Activated T-helper 2 cell treated with anti-CD3 and anti-CD28 coated beads, Interferon-gamma antibody, Interleukin-2, Interleukin-4, amounts not matched to agents 10 μg/mL and 5 μg/mL and 100 μg/mL, durations not matched to agents 14 hours and 24 hours and 36 hours (primary cell): ENCODE results near the gene SPHK2. TPM values are rescaled to one million over a fixed set of nuclear protein-coding genes. Genes with fewer than 3 reads are reported as not detected.
A peak's percentile ranks its signal among the peaks of the same experiment; 100 is the strongest.
"Not testable (repeated sequence)": the region's sequence is repeated elsewhere in the genome, so short reads cannot be mapped to it uniquely, and the experiment has no call there.

Source experiments
- DNase-seq: peaks from one replicate; pipeline ENCODE4 v3.0.0; 2021; ENCODE audit warnings: low spot score
- H3K27ac Mint-ChIP-seq: one replicate; pipeline ENCODE4 v1.8.0; 2021; ENCODE audit warnings: mixed read lengths
- H3K27me3 Mint-ChIP-seq: one replicate; pipeline ENCODE4 v1.8.0; 2021; ENCODE audit warnings: low read depth, mixed read lengths
- H3K36me3 Mint-ChIP-seq: one replicate; pipeline ENCODE4 v1.8.0; 2021; ENCODE audit warnings: low read depth, mixed read lengths
- H3K4me1 Mint-ChIP-seq: one replicate; pipeline ENCODE4 v1.8.0; 2021; ENCODE audit warnings: low read depth, mixed read lengths
- H3K4me3 Mint-ChIP-seq: one replicate; pipeline ENCODE4 v1.8.0; 2021; ENCODE audit warnings: low read depth, mild to moderate bottlenecking, moderate library complexity, mixed read lengths
- H3K9me3 Mint-ChIP-seq: one replicate; pipeline ENCODE4 v1.8.0; 2021; ENCODE audit warnings: mixed read lengths
- intact Hi-C: fragments of 100-400 bp; cut with micrococcal nuclease; formaldehyde crosslinking; loops from one replicate; pipeline ENCODE4 v1.15.1; 2023
- total RNA-seq: library from RNA; stranded (reverse); gene quantifications from 2 replicates; pipeline ENCODE4 v1.2.3, GENCODE V29; 2022

Gene SPHK2, protein sequence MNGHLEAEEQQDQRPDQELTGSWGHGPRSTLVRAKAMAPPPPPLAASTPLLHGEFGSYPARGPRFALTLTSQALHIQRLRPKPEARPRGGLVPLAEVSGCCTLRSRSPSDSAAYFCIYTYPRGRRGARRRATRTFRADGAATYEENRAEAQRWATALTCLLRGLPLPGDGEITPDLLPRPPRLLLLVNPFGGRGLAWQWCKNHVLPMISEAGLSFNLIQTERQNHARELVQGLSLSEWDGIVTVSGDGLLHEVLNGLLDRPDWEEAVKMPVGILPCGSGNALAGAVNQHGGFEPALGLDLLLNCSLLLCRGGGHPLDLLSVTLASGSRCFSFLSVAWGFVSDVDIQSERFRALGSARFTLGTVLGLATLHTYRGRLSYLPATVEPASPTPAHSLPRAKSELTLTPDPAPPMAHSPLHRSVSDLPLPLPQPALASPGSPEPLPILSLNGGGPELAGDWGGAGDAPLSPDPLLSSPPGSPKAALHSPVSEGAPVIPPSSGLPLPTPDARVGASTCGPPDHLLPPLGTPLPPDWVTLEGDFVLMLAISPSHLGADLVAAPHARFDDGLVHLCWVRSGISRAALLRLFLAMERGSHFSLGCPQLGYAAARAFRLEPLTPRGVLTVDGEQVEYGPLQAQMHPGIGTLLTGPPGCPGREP
- 34.3 and 35.0 TPM in 2 replicates for total RNA-seq

DNA sequence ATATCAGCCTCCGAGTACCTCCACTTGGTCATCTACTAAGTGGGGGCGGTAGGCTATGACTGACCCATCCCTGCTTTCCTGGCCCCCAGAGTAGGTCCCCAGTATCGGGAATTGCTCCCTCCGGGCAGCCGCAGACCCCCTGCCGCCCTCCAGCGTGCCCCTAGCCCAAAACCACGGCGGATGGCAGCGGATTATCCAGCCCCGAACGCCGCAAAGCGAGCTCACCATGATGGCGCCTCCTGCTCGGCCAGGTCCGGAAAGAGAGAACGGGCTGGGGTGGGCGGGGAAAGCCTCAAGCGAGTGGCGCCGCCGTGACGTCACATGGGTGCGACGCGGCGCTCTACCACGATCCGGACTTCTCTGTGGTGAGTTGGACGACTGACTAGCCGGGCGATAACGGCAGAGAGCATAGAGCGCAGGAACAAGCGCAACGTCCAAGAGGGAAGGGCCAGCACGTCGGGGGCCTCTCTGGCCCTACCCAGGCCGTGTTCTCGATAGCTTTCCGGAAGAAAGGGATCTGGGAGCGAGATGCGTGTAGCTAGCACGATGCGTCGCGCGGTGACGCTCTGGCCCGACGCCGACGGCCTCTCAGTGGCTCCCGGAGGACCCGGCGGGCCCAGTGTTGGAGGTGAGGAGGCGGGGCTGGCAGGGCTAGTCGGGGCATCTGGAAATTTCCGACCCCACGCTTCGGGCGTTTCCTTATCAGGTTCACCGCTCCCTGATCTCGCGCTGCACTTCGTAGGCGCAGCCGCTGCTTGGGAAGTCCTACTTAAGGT is at the start of gene SPHK2, which contains the start of gene RPL18:
TSS of gene SPHK2 (plus strand) at position 591 of the 776 bp plus-strand sequence. CDS start 1,009 bp downstream, outside the sequence.
TSS of gene RPL18 (minus strand) at position 263 of the 776 bp plus-strand sequence. CDS start at position 228, 35 bp downstream.
- H3K4me1 Mint-ChIP-seq = peaks cover 34% of the 10 kb centered on the region

GRCh38 chr19:48569814-48570213 is 49.5 kb upstream of the SPHK2 start:
- H3K4me3 Mint-ChIP-seq = no peak overlapping the region
- H3K9me3 Mint-ChIP-seq = no peaks in the 10 kb centered on the region
- DNase-seq = no peak
- intact Hi-C loops = no loop called here
- H3K4me1 Mint-ChIP-seq = no peaks in the 10 kb centered on the region
- H3K27ac Mint-ChIP-seq = no peak overlapping the region
- H3K27me3 Mint-ChIP-seq = peaks cover 2% of the 10 kb centered on the region
- no peaks in the 10 kb centered on the region for H3K36me3 Mint-ChIP-seq

More for the DNA sequence above, at the start of gene SPHK2, which contains the start of gene RPL18:
- Mint-ChIP-seq H3K4me3 (peak within 1 kb of the TSS; percentile 95), H3K36me3 (peaks cover 64% of the 10 kb centered on the region), H3K9me3 (no peaks in the 10 kb centered on the region), H3K27ac (peak within 1 kb of the TSS; percentile 99), H3K27me3 (no peaks in the 10 kb centered on the region)
- peak; percentile 95 for DNase-seq
- intact Hi-C loops = loop anchor here (1.0 kb wide), 1 partner anchor 18 kb away; the partner anchor contains the start of gene DBP

DNA sequence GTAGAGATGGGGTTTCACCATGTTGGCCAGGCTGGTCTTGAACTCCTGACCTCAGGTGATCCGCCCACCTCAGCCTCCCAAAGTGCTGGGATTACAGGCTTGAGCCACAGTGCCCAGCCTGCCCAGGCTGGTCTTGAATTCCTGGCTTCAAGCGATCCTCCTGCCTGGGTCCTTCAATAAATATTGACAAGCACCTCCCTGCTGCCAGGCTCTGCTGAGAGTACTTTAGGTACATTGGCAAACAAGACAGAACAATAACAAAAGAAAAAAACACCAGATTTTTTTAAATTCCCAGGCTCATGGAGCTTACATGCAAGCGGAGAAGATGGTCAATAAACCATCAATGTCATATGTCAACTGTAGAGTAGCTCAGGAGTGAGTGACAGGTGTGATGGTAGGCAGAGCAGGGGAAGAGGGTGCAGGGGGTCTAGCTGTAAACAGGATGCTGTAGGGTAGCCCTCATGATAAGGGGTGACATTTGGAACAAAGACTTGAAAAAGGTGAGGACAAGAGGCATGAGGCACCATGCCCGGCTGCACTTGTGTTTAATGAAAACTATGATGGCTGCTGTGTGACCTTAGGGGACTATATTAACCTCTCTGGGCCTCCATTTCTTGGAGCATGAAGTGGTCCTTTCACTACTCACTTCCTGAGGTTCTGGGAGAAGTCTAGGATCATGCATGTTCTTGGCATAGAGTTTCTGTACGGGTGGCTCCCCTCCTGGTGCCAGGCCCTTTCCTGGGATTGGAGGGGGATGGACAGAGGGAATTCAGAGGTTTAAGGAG is 47.7 kb upstream of the SPHK2 start:
- no peaks in the 10 kb centered on the region for H3K36me3 Mint-ChIP-seq
- no peaks in the 10 kb centered on the region for H3K9me3 Mint-ChIP-seq
- DNase-seq = no peak
- H3K4me3 Mint-ChIP-seq = no peak overlapping the region
- H3K27ac Mint-ChIP-seq = no peak overlapping the region
- peaks cover 2% of the 10 kb centered on the region for H3K27me3 Mint-ChIP-seq
- intact Hi-C loops = no loop called here
- no peaks in the 10 kb centered on the region for H3K4me1 Mint-ChIP-seq

DNA sequence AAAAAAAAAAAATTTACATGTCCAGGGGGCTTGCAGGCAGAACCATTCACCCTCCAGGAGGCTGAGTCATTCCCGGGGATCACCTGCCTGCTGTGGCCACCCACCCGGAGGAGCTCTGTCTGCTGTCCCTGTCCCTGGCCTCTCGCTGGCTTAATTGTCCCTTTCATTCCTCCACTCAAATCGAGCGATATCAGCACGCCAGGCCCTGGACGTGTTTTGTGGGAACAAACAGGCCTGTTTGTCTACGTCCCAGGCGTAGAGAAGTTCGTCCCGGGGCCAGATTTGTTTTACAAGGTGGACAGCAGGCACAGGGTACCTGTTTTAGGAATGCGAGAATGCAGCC is 46.2 kb upstream of the SPHK2 start:
- no peak overlapping the region for H3K4me3 Mint-ChIP-seq
- H3K9me3 Mint-ChIP-seq = no peaks in the 10 kb centered on the region
- no peaks in the 10 kb centered on the region for H3K36me3 Mint-ChIP-seq
- peaks cover 2% of the 10 kb centered on the region for H3K27me3 Mint-ChIP-seq
- DNase-seq = no peak
- intact Hi-C loops = no loop called here
- H3K4me1 Mint-ChIP-seq = no peaks in the 10 kb centered on the region
- H3K27ac Mint-ChIP-seq = no peak overlapping the region

DNA sequence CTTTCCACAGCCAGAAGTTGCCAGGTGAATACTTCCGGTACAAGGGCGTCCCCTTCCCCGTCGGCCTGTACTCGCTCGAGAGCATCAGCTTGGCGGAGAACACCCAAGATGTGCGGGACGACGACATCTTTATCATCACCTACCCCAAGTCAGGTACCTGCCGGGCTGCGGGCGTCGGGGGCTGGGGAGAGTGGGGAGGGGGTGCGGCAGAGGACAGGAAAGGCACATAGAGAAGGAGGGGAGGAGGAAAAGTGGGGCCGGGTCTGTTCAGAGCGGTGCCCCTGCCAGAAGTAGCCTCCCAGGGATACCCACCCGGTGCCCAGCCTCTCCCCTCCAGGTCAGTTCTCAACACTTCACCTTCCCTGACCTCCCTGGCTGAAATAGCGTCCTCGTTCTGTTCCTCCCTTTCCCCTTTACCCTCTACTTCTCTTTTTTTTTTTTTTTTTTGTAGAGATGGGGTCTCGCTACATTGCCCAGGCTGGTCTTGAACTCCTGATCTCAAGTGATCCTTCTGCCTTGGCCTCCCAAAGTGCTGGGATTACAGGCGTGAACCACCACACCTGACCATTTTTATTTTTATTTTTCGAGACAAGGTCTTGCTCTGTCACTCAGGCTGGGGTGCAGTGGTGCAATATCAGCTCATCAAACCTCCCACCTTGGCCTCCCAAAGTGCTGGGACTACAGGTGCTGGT is 43.2 kb upstream of the SPHK2 start:
- H3K36me3 Mint-ChIP-seq = peaks cover 2% of the 10 kb centered on the region
- H3K4me3 Mint-ChIP-seq = no peak overlapping the region
- intact Hi-C loops = no loop called here
- H3K27me3 Mint-ChIP-seq = peaks cover 1% of the 10 kb centered on the region
- no peak for DNase-seq
- H3K9me3 Mint-ChIP-seq = no peaks in the 10 kb centered on the region
- H3K4me1 Mint-ChIP-seq = no peaks in the 10 kb centered on the region
- no peak overlapping the region for H3K27ac Mint-ChIP-seq

DNA sequence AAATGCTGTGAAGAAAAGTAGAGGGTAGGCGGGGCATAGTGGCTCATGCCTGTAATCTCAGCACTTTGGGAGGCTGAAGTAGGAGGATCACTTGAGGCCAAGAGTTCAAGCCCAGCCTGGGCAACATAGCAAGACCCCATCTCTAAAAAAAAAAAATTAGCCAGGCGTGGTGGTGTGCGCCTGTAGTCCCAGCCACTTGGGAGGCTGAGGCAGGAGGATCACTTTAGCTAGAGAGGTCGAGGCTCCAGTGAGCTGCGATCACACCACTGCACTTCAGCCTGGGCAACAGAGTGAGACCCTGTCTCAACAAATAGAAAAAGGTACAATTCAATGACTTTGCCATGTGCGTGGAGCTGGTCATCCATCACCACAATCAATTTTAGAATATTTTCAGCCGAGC is 41.4 kb upstream of the SPHK2 start:
- H3K4me3 Mint-ChIP-seq, DNase-seq, H3K9me3 Mint-ChIP-seq, intact Hi-C loops, H3K36me3 Mint-ChIP-seq, H3K27ac Mint-ChIP-seq, H3K27me3 Mint-ChIP-seq, H3K4me1 Mint-ChIP-seq: not testable (repeated sequence)

DNA sequence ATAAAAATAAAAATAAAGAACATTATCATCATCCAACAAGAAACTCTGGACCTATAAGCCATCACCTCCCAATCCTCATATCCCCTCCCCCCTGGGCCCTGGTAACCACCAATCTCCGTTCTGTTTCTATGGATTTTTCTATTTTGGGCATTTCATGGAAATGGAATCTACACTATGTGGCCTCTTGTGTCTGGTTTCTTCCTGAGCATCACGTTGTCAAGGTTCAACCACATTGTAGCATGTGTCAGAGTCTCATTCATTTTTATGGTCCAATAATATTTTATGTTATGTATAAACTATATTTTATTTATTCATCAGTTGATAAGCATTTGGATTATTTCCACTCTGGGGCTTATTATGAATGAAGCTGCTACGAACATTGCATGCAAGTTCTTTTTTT is 40.4 kb upstream of the SPHK2 start:
- Mint-ChIP-seq H3K4me1 (peaks cover under 1% of the 10 kb centered on the region), H3K27me3 (peaks cover 1% of the 10 kb centered on the region), H3K27ac (no peak overlapping the region), H3K36me3 (peaks cover 2% of the 10 kb centered on the region), H3K9me3 (no peaks in the 10 kb centered on the region), H3K4me3 (no peak overlapping the region)
- intact Hi-C loops = no loop called here
- DNase-seq = no peak

GRCh38 chr19:48582168-48582567 is 37.1 kb upstream of the SPHK2 start:
- intact Hi-C loops = no loop called here
- peaks cover 4% of the 10 kb centered on the region for H3K27me3 Mint-ChIP-seq
- no peak overlapping the region for H3K27ac Mint-ChIP-seq
- peaks cover 5% of the 10 kb centered on the region for H3K4me1 Mint-ChIP-seq
- H3K4me3 Mint-ChIP-seq = no peak overlapping the region
- no peaks in the 10 kb centered on the region for H3K9me3 Mint-ChIP-seq
- H3K36me3 Mint-ChIP-seq = peaks cover 6% of the 10 kb centered on the region
- DNase-seq = no peak

DNA sequence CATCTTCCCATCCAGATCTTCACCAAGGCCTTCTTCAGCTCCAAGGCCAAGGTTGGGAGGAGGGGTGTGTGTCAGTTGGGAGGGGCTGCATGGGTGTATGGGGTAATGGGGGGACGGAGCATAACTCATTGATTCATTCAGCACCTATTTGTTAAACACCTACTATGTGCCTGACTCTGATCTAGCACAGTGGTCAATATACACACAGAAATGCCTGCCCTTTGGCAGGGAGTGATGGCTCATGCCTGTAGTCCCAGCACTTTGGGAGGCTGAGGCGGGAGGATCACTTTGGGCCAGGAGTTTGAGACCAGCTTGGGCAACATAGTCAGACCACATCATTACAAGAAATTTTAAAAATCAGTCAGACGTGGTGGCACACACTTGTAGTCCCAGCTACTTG is 31.9 kb upstream of the SPHK2 start:
- H3K36me3 Mint-ChIP-seq = peaks cover 8% of the 10 kb centered on the region
- intact Hi-C loops = no loop called here
- H3K4me3 Mint-ChIP-seq = no peak overlapping the region
- H3K9me3 Mint-ChIP-seq = no peaks in the 10 kb centered on the region
- peaks cover 4% of the 10 kb centered on the region for H3K27me3 Mint-ChIP-seq
- DNase-seq = no peak
- H3K4me1 Mint-ChIP-seq = peaks cover 22% of the 10 kb centered on the region
- no peak overlapping the region for H3K27ac Mint-ChIP-seq

DNA sequence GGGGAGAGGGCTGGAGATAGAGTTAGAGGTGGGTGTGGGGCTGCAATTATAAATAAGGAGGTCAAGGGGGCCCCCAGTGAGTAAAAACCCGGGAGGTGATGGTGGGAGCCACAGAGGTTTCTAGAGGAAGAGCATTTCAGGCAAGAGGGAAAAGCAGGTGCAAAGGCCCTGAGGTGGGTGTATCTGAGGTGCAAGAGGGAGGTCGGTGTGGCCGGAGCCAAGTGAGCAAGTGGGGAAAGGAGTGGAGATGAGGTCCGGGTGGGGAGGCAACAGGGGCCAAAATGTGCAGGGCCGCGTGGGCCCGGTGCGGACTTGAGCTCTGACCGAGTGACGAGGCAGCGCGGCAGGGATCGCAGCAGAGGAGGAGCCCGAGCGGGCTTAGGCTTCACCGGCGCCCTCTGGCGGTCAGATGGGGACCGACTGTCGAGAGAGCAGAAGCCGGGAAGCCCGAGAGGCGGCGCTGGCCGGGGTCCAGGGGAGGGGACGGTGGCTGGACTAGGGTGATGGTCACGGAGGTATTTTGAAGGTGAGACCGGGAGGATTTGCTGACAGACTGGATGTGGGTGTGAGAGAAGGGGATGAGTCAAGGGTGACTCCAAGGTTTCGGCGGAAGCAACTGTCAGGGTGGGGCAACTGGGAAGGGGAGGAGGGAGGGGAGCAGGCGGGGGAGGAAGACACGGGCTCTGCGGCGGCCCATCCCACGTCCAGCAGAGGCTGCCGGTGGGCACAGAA is 30.5 kb upstream of the SPHK2 start:
- H3K36me3 Mint-ChIP-seq = peaks cover 8% of the 10 kb centered on the region
- peak overlapping the region; percentile 72 for H3K4me3 Mint-ChIP-seq
- peak overlapping the region; percentile 52 for H3K27ac Mint-ChIP-seq
- peak; percentile 80 for DNase-seq
- intact Hi-C loops = no loop called here
- peaks cover 4% of the 10 kb centered on the region for H3K27me3 Mint-ChIP-seq
- H3K4me1 Mint-ChIP-seq = peaks cover 22% of the 10 kb centered on the region
- H3K9me3 Mint-ChIP-seq = no peaks in the 10 kb centered on the region

DNA sequence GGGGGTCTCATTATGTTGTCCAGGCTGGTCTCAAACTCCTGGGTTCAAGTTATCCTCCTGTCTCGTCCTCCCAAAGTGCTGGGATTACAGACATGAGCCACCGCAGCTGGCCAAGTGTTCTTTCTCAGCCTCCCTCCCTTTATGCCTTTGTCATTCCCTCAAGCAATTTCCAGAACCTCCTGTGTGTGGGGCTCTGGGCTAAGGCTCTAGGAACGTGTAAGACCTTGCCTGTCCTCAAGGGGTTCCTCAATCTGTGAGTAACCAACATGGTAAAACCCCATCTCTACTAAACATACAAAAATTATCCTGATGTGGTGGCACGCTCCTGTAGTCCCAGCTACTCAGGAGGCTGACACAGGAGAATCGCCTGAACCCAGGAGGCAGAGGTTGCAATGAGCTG is 28.3 kb upstream of the SPHK2 start:
- H3K27me3 Mint-ChIP-seq = peaks cover 1% of the 10 kb centered on the region
- H3K36me3 Mint-ChIP-seq = peaks cover 4% of the 10 kb centered on the region
- no peak for DNase-seq
- H3K27ac Mint-ChIP-seq = no peak overlapping the region
- H3K9me3 Mint-ChIP-seq = no peaks in the 10 kb centered on the region
- no peak overlapping the region for H3K4me3 Mint-ChIP-seq
- H3K4me1 Mint-ChIP-seq = peaks cover 17% of the 10 kb centered on the region
- intact Hi-C loops = no loop called here
